ENCODE measurements around the gene BASP1.
"Not testable (repeated sequence)": the region's sequence is repeated elsewhere in the genome, so short reads cannot be mapped to it uniquely, and the experiment has no call there.

The BASP1 gene

GRCh38 chr5:17309462-17309861 is 92.0 kb downstream of the BASP1 start:
- in situ Hi-C loops (cut with MboI; ENCODE audit: low sequenced_read_pairs): no loop called here

- in situ Hi-C loops (cut with MboI; ENCODE audit: low sequenced_read_pairs): not testable (repeated sequence)
Observed at GRCh38 chr5:17310502-17310901, 93.1 kb downstream of the BASP1 start.

GRCh38 chr5:17311811-17312210 is 94.4 kb downstream of the BASP1 start:
- in situ Hi-C loops (cut with MboI; ENCODE audit: low sequenced_read_pairs): not testable (repeated sequence)

GRCh38 chr5:17312358-17312757 is 94.9 kb downstream of the BASP1 start:
- in situ Hi-C loops (cut with MboI; ENCODE audit: low sequenced_read_pairs): no loop called here

- in situ Hi-C loops (cut with MboI; ENCODE audit: low sequenced_read_pairs): no loop called here
Observed at GRCh38 chr5:17314907-17315471, 97.6 kb downstream of the BASP1 start.

GRCh38 chr5:17315710-17316221 is 98.3 kb downstream of the BASP1 start:
- in situ Hi-C loops (cut with MboI; ENCODE audit: low sequenced_read_pairs): no loop called here

- in situ Hi-C loops (cut with MboI; ENCODE audit: low sequenced_read_pairs): no loop called here
Observed at GRCh38 chr5:17316970-17317459, 99.6 kb downstream of the BASP1 start.

GRCh38 chr5:17317473-17317872 is 100.0 kb downstream of the BASP1 start:
- in situ Hi-C loops (cut with MboI; ENCODE audit: low sequenced_read_pairs): no loop called here

GRCh38 chr5:17319095-17319494 is 101.7 kb downstream of the BASP1 start:
- in situ Hi-C loops (cut with MboI; ENCODE audit: low sequenced_read_pairs): not testable (repeated sequence)

- in situ Hi-C loops (cut with MboI; ENCODE audit: low sequenced_read_pairs): no loop called here
Observed at GRCh38 chr5:17325770-17326599, 108.6 kb downstream of the BASP1 start.
